Hepatic stellate cell (primary cell): ENCODE results near the gene C2CD4C.
"Not testable (repeated sequence)": the region's sequence is repeated elsewhere in the genome, so short reads cannot be mapped to it uniquely, and the experiment has no call there.

Experiments used
- DNase-seq: peaks from one replicate; pipeline ENCODE4 v3.0.0; 2011; ENCODE audit warnings: low spot score

The C2CD4C gene

GRCh38 chr19:408902-409515, at the start of gene C2CD4C:
TSS of gene C2CD4C (minus strand) at chr19:409147. CDS start at chr19:408361, 786 bp downstream.
- DNase-seq = no peak

DNA sequence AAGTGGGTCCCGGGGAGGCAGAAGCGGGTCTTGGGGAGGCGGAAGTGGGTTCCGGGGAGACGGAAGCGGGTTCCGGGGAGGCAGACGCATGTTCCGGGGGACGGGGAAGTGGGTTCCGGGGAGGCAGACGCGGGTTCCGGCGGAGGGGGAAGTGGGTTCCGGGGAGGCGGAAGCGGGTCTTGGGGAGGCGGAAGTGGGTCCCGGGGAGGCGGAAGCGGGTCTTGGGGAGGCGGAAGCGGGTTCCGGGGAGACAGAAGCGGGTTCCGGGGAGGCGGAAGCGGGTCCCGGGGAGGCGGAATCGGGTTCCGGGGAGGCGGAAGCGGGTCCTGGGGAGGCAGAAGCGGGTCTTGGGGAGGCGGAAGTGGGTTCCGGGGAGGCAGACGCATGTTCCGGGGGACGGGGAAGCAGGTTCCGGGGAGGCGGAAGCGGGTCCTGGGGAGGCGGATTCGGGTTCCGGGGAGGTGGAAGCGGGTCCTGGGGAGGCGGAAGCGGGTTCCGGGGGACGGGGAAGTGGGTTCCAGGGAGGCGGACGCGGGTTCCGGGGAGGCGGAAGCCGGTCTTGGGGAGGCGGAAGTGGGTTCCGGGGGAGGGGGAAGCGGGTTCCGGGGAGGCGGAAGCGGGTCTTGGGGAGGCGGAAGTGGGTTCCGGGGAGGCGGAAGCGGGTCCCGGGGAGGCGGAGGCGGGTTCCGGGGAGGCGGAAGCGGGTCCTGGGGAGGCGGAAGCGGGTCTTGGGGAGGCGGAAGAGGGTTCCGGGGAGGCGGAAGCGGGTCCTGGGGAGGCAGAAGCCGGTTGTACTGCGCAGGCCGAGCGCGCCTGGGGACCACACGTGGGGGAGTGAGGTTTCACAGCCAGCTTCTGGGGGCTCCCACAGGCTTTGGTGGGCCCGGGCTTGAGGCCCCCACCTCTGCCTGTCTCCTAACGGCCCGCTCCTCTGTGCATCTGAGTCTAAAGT, 49.4 kb upstream of the C2CD4C start:
- no peak for DNase-seq

DNA sequence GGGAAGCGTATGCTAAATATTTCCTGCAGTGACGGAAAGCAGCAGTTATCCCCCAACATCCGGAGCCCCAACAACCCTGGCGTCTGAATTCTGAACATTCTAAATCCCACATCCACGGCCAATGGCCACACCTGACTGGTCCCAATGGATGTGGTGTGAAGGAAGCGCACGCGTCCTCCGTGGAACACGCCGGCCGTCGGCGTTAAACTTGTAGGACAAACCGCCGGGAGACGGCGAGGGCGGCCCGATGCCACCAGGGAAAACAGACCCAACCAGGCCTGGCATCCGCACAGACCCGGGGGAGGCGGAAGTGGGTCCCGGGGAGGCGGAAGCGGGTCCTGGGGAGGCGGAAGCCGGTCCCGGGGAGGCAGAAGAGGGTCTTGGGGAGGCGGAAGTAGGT, 48.7 kb upstream of the C2CD4C start:
- no peak for DNase-seq

DNA sequence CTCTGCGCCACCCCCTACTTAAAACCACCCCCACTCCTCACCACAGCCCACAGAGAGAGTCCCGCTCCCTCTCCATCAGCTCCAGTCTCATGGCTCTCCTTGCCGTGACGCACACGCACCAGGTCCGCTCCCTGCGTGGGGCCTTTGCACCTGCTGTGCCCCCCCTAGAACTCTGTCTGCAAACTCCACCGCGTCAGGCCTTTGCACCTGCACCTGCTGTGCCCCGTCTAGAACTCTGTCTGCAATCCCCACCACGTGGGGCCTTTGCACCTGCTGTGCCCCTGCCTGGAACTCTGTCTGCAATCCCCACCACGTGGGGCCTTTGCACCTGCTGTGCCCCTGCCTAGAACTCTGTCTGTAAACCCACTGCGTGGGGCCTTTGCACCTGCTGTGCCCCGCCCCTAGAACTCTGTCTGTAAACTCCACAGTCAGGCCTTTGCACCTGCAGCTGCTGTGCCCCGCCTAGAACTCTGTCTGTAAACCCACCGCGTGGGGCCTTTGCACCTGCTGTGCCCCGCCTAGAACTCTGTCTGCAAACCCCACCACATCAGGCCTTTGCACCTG, 47.7 kb upstream of the C2CD4C start:
- no peak for DNase-seq

DNA sequence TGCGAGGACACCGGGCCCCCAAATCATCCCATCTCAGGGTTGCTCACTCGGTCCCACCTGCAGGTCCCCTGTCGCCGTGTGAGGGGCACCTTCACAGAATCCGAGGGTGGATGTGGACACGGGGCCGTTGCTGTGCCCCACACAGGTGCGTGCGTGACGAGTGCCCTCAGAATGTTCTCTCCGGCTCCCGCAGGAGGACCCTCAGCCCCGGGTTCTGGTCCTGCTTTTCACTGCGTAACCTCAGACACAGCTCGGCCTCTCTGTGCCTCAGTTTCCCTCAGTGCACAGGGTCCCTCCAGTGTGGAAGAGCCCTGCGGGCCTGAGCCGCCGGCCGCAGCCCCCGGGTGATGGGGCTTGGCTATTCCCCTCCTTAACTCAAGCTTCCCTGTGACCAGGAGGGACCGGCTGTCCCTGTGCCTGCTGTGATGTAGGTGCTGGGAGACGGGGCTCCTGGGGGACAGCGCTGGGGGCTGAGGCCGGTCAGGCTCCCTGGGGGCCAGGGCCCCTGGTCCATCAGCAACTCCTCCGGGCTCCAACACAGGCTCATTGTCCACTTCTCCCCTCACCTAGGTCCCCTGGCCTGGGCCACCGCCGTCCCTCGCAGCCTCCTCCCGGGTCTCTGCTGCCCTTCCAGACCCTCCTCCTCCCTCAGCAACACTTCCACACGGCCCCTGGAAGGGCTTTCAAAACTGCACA, 47.1 kb upstream of the C2CD4C start:
- no peak for DNase-seq

GRCh38 chr19:455031-455705, 46.2 kb upstream of the C2CD4C start:
- no peak for DNase-seq

- no peak for DNase-seq
These were observed 44.7 kb upstream of the C2CD4C start for GRCh38 chr19:453606-454005.

DNA sequence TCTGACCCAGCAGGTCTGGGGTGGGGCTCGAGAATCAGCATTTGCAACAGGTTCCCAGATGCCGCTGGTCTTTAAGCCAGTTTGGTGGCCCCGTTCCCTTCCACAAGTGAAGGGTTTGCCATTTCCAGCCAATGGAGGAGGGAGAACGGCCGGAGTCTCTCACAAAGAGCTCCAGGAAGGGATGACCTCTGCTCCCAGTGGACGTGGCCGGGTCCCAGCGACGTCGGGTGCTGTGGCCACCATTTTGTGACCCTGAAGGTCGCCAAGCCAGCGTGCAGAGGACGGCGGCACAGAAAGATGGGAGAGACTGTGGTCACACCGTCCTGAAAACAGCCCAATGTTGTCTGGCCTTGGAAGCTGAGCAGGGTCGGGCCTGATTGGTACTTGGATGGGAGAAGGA, 43.9 kb upstream of the C2CD4C start:
- no peak for DNase-seq

DNA sequence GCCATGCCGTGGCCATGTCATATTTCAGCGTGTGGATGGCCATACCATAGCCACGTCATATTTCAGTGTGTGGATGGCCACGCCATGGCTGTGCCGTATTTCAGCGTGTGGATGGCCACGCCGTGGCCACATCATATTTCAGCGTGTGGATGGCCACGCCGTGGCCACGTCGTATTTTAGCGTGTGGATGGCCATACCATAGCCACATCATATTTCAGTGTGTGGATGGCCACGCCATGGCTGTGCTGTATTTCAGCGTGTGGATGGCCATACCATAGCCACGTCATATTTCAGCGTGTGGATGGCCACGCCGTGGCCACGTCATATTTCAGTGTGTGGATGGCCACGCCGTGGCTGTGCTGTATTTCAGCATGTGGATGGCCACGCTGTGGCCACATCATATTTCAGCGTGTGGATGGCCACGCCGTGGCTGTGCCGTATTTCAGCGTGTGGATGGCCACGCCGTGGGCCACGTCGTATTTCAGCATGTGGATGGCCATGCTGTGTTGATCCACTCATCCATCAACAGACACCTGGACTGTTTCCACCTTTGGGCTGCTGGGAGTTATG, 42.0 kb upstream of the C2CD4C start:
- DNase-seq = not testable (repeated sequence)

- no peak for DNase-seq
These were observed 41.0 kb upstream of the C2CD4C start for GRCh38 chr19:449916-450315.

DNA sequence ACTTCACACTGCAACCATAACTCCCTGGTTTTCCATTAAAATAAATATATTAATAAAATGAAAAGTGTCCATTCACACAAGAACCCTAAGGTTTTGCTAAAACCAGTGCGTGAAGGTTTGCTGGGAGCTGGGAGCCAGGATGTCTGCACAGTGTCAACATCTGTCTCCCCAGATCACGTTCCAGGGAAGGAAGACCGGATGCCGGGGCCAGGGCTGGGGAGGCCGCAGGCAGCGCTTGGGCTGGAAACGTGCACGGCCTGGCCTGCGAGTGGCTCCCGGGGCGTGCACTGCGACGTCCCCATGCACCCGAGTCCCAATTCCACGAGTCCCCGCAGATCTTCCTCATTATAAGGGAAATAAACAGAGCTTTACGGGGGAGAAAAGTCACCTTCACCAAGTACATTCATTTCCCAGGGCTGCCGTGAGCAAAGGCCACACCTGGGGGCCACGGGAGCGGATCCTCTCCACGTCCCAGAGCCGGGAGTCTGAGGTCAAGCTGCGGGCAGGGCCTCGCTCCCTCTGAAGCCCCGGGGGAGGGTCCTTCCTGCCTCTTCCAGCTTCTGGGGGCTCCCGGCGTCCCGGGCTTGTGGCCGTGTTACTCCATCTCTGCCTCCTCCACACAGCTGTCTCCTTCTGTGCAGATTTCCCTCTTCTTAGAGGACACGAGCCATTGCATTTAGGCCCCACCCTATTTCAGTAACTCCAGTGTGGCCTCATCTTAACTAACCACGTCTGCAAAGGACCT, 39.0 kb upstream of the C2CD4C start:
- no peak for DNase-seq

DNA sequence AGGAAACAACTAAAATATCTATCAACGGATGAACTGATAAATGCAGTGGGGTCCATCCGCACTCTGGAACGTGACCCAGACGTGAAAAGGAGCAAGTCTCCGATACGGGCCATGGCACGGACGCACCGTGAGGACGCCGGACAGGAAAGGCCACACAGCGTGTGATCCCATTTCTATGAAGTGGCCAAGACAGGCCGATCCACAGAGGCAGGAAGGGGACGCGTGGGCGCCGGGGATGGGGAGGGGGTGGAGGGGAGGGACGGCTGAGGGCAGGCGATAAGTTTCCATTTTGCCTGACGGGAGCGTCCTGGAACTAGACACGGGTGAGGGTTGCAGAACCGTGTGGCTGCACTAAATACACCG, 38.1 kb upstream of the C2CD4C start:
- no peak for DNase-seq

DNA sequence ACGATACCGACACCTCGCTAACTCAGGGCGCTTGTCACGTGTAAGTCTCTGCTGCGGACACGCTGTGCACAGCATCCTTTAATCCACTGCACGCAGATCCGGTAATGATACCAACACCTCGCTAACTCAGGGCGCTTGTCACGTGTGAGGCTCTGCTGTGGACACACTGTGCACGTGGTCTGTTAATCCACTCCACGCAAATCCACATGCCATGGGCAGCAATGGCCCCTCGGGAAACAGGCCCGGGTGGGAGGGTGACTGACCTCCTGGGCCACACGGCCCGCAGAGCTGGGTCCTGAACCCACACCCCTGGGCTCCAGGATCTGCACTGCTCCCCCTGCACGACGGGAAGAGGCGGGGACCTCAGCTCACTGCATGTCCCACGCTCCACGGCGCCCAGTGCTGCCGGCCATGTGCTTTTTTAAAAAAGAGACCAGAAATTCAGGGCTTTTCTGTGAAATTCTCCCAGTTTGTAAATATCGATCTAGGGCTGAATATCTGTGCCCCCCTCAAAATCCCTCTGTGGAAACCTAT, 35.8 kb upstream of the C2CD4C start:
- no peak for DNase-seq

DNA sequence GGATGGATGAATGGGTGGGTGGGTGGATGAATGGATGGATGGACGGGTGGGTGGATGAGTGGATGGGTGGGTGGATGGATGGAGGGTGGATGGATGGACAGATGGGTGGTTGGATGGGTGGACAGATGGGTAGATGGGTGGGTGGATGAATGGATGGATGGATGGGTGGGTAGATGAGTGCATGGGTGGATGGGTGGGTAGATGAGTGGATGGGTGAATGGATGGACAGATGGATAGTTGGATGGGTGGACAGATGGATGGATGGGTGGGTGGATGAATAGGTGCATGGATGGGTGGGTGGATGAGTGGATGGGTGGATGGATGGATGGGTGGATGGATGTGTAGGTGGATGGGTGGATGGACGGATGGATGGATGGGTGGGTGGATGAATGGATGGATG, 34.1 kb upstream of the C2CD4C start:
- DNase-seq = no peak

DNA sequence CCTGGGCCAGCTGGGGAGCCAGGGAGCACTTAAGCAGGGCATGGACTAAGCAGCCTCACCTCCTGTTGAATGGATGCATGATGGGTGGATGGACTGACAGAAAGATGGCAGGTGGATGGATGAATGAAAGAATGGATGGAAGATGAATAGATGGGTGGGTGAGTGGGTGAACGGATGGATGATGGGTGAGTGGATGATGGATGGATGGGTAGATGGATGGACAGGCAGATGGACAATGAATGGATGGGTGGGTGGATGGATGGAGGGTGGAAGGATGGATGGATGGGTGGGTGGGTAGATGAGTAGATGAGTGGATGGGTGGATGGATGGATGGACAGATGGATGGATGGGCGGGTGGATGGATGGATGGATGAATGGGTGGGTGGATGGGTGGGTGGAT, 33.1 kb upstream of the C2CD4C start:
- no peak for DNase-seq

- DNase-seq = no peak
These were observed 32.4 kb upstream of the C2CD4C start for GRCh38 chr19:441213-441836.

- DNase-seq = no peak
These were observed 31.7 kb upstream of the C2CD4C start for GRCh38 chr19:440391-441212.

DNA sequence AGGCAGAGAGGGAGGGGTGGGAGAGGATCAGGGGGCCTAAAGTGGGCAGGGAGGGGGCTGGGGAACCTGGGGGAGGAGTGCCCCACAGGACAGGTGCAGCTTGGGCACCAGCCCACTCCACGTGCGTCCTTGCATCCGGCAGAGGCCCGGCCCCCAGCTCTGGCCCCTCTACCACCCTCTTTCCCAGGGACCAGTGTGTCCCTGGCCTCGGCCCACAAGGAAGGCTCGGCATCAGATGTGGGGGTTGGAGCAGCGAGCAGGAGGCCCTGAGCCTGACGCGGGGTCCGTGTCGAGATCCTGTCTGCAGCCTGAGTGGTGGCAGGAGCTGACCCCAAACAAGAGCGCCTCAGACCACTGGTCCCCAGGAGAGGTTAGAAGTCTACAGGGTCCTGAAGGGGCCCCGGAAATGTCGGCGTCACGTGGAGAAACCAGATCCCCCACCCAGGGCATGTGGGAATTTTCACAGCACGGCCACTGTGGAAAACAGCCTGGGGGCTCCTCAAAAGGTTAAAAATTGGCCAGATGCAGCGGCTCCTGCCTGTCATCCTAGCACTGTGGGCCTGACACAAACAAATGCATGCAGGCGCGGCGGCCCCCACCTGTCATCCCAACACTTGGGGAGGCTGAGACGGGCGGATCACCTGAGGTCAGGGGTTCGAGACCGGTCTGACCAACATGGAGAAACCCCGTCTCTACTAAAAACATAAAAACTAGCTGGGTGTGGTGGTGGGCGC, 30.4 kb upstream of the C2CD4C start:
- no peak for DNase-seq
